ENCODE results near the gene BRSK1.

DNA sequence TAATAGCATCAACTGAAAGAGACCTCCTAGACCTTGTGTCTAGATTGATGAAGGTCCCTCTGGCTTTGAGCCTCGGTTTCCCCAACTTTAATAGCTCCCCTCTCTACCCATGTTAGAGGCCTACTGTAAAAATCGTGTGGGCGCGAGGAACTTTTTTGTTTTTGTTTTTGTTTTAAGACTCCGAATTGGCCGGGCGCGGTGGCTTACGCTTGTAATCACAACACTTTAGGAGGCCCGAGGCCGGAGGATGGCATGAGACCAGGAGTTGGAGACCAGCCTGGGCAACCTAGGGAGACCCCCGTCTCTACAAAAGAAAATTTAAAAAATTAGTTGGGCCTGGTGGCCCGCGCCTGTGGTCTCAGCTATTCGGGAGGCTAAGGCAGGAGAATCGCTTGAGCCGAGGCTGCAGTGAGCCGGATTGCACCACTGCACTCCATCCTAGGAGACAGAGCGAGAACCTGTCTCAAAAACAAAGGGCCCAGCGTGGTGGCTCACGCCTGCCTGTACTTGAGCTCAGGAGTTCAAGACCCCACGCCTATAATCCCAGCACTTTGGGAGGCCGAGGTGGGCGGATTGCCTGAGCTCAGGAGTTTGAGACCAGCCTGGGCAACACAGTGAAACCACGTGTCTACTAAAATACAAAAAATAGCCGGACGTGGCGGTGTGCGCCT, 24.1 kb upstream of the BRSK1 start:
- TF ChIP-seq POLR2A (IDR thresholded peaks at IDR 0.05; ENCODE audit: low read depth, low read length), result no peak; the same call in 1 of the 2 replicates
- peak; percentile 79; the same call in 1 of the 2 replicates for TF ChIP-seq POLR2AphosphoS5 (IDR thresholded peaks at IDR 0.05; ENCODE audit: low read depth, low read length)

All from GM12891 (cell line).